ENCODE data around the gene CTPS1.
A peak's percentile ranks its signal among the peaks of the same experiment; 100 is the strongest.

- TF ChIP-seq CTCF (conservative IDR thresholded peaks at IDR 0.05 in 1 of 2, IDR thresholded peaks at IDR 0.05 in 1 of 2; ENCODE audit: low read depth in 1 of 2, low read length in 2 of 2) (peak in 1 of 2 donors; percentile 22), EZH2 (IDR thresholded peaks at IDR 0.05; ENCODE audit: low read length, missing control alignments) (no peak)
Measured at GRCh38 chr1:40979241-40980067, at the start of gene CTPS1.

Measured in fibroblast of lung (primary cell).